HG03460 (cell line): Measurements from ENCODE around the gene KRT76.

ENCODE experiments used
- ATAC-seq: cut with Tn5 transposase; IDR thresholded peaks from one replicate; pipeline ENCODE4 v1.9.1; 2021; ENCODE audit not compliant: unreplicated experiment

KRT76 gene

GRCh38 chr12:52813203-52813819 lies 36.2 kb upstream of the KRT76 start:
- ATAC-seq, result no peak

- ATAC-seq, result no peak
Measured at GRCh38 chr12:52812749-52813148, 35.6 kb upstream of the KRT76 start.

GRCh38 chr12:52812073-52812400 lies 34.9 kb upstream of the KRT76 start:
- no peak for ATAC-seq

GRCh38 chr12:52811191-52812072 lies 34.3 kb upstream of the KRT76 start:
- no peak for ATAC-seq

GRCh38 chr12:52810554-52810953 lies 33.4 kb upstream of the KRT76 start:
- no peak for ATAC-seq

GRCh38 chr12:52809166-52809565 lies 32.0 kb upstream of the KRT76 start:
- ATAC-seq, result no peak

- ATAC-seq, result no peak
Measured at GRCh38 chr12:52808573-52809160, 31.5 kb upstream of the KRT76 start.

GRCh38 chr12:52807544-52808470 lies 30.7 kb upstream of the KRT76 start:
- no peak for ATAC-seq

GRCh38 chr12:52806821-52807543 lies 29.8 kb upstream of the KRT76 start:
- ATAC-seq, result no peak

GRCh38 chr12:52806169-52806811 lies 29.1 kb upstream of the KRT76 start:
- no peak for ATAC-seq

GRCh38 chr12:52805739-52806138 lies 28.6 kb upstream of the KRT76 start:
- ATAC-seq, result no peak

GRCh38 chr12:52805000-52805399 lies 27.9 kb upstream of the KRT76 start:
- ATAC-seq, result no peak

- ATAC-seq, result no peak
Measured at GRCh38 chr12:52802442-52802841, 25.3 kb upstream of the KRT76 start.

- ATAC-seq, result no peak
Measured at GRCh38 chr12:52801773-52802172, 24.6 kb upstream of the KRT76 start.

GRCh38 chr12:52800259-52800917 lies 23.2 kb upstream of the KRT76 start:
- no peak for ATAC-seq

GRCh38 chr12:52799505-52800211 lies 22.5 kb upstream of the KRT76 start:
- ATAC-seq, result no peak

GRCh38 chr12:52798671-52799504 lies 21.7 kb upstream of the KRT76 start:
- no peak for ATAC-seq
